NCI-H146 treated with DMSO at 0.1 percent for 48 hours (cell line): Measurements from ENCODE around the gene C3orf70.

Experiments used
- DNase-seq: peaks from one replicate; lab custom pipeline; 2025; ENCODE audit not compliant: unreplicated experiment; lab: John Stamatoyannopoulos, UW

The C3orf70 gene

DNA sequence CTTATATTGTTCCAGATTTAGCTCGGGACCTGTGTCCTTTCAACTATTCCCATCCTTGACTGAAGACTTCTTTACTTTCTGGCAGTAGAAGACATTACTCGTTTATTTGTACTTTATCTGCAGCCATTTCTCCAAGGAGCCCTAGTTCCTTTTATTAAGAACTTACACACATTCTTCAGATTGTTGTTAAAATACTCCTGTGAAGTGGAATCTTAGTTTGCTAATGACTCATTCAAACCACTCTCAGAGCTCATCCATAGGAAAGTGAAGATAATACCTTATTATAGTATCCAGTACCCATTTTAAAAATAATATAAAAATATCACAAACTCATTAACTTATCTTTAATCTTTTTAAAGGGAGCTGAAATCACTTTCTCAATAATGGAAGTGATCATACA is 63.5 kb downstream of the C3orf70 start:
- DNase-seq, result no peak

DNA sequence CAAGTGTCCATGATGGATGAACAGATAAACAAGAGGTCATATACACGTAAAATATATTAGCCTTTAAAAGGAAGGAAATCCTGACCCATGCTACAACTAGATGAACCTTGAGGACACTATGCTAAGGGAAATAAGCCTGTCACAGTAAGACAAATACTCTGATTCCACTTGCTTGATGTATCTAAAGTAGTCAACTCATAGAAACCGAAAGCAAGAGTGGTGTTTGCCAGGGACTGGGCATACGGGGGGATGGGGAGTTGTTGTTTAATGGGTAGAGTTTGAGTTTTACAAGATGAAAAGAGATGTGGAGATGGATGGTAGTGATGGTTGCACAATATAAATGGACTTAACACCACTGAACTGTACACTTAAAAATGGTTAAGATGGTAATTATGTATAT is 65.4 kb downstream of the C3orf70 start:
- no peak for DNase-seq

DNA sequence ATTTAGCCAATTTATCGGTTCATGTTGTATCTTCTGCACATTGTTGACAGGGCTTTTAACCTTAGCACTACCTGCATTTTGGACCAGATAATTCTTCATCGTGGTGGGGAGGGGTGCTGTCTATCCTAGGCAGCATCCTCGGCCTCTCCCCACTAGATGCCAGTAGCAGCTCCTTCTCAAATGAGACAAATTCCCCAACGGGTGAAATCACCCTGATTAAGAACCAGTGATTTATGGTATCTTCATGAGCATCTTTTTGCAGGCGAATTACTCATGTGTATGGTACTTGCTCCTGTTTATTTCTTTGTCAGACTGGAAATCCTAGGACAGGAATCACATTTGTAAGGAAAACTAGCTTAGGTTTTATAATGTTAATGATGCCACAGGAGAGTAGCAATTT is 68.0 kb downstream of the C3orf70 start:
- no peak for DNase-seq

DNA sequence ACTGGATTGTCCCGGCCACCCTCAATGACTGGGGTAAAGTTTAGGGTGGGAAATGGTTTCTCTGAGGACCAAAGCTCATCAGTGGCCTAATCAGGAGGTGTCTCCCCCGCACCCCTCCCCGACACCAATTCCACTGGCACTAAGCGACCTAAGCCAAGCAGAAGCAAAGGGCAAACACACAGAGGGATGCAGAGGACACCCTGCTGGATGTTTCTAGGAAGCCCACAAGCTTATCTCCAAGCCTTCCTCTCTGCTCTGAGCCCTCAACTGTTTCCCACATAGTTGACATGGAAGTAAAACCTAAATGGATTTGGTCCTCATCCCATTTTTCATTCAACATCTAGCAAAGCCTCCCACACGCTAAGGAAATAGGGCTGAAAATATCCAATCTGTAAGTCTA is 68.5 kb downstream of the C3orf70 start:
- no peak for DNase-seq

DNA sequence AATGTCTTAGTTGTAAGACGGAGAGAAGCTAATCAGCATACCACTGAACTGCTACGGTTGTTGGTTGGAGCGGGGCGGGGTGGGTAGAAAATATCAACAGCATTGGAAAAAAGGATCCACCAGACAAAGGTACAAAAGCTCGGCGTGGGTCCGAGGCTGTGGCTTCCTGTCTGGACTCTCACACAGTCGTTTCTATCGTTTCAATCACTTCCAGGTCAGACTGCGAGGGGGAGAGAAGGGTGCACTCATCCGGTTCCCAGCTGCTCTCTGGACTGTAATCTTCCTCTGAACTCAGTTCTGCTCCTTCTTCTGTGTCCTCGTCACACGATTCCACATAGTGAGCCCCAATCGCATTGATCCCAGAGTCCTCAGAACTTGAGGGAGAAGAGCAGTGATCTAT is 70.0 kb downstream of the C3orf70 start:
- no peak for DNase-seq

DNA sequence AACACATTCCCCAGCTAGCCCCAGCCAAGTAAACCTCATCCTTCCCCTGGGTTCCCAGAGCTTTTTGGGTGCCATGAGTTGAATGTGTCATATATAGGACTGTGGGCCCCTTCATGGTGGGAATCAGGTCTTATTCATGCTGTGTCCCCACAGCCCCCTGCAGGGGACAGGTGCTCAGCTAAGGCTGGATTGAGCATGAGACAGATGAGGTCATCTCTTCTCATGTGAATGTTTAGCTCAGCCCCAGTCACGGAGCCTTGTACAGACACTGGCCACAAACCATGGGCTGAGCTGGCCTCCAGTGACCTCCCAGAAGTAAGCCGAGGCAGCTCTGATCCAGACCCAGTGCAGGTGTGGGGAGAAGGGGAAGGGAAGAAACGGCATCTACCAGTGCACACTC is 70.7 kb downstream of the C3orf70 start:
- DNase-seq, result no peak

DNA sequence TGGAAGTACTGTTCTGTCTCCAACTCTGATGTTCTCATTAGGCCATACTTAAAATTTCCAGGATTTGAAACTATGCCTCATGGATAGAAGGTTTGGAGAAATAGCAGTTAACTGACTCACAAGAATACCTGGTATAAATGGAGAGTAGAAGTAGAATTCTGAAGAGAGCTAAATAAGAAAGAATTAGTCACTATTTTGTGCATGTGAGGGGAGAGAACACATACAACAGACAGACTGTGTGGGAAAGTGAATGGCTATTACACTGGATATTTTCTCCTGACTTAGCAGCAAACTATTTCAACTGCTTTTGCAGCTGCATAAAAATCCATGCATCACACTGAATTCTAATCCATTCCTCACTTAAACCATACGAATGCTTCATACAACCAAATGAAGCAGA is 71.3 kb downstream of the C3orf70 start:
- no peak for DNase-seq

DNA sequence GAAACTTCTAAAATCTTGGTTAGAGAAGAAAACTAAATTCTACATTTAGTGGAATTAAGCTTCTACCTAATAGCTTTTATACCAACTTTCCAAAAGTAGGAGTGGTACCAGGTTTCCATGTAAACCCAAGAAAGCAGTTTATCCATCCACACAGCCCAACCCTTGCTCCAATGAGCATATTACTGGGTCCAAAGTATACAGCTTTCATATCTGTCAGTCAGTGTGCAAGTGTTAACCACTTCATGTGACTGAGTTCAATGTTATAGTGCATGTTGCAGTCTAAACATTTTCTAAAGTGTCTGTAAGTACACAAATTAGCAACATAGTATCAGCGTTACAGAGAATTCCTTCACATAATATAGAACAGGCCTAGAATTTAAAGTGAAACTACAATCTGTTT is 73.2 kb downstream of the C3orf70 start:
- no peak for DNase-seq

DNA sequence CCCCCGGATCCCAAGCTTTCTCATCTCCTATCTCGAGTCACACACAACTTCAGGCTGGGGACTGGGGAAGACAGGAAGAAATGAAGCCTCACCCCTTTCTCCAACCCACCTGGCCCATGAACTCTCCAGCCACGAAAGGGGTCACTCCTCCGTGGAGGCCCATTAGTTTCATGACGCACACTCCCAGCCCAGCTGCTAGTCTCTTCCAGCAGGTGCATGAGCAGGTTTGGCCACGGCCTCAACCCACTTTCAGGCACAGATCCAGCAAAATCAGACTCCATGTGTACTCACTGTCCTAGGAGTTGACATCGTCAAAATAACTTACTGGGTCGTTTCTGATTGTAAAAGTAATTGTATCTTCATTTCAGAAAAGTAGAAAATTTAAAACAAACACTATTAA is 76.6 kb downstream of the C3orf70 start:
- no peak for DNase-seq

DNA sequence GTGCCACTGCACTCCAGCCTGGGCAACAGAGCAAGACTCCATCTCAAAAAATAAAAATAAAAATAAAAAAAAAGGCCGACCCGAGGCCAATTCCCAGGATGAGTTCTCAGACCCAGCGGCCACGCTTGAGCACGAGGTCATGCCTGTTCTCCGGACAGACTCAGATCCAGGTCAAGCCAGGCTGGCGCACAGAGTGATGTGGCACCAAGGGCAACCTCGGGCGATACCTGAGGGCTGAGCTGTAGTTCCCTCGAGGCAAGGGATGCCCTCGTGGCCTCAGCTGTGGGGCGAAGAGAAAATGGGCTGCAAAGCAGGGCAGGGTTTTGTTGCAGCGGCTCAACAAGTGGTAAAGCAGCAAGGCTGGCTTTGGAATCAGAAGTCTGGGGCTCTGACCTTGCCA is 77.3 kb downstream of the C3orf70 start:
- no peak for DNase-seq

DNA sequence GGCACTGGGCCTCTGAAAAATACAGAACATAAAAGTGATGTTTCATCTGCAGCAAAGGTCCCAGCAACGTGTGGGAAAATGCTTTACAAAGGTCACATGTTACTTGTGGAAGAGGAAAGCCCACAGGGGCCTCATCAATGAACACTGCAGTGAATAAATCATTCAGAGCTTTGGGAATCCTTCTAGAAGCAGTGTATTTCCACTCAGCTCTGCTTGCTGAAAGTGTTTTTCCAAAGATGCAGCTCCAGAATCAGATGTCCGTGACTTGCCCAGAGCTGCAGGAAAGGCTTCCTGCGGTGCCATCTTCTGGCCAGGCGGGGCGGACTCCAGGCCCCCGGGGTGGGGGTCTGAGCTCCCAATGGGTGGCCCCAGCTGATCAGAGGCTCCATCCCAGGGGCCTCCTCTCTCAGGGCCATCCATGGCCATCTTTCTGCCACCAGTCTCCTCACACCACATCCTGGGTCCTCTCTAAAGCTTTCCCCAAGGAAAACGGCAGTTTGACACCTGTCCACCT is 81.5 kb downstream of the C3orf70 start:
- no peak for DNase-seq

DNA sequence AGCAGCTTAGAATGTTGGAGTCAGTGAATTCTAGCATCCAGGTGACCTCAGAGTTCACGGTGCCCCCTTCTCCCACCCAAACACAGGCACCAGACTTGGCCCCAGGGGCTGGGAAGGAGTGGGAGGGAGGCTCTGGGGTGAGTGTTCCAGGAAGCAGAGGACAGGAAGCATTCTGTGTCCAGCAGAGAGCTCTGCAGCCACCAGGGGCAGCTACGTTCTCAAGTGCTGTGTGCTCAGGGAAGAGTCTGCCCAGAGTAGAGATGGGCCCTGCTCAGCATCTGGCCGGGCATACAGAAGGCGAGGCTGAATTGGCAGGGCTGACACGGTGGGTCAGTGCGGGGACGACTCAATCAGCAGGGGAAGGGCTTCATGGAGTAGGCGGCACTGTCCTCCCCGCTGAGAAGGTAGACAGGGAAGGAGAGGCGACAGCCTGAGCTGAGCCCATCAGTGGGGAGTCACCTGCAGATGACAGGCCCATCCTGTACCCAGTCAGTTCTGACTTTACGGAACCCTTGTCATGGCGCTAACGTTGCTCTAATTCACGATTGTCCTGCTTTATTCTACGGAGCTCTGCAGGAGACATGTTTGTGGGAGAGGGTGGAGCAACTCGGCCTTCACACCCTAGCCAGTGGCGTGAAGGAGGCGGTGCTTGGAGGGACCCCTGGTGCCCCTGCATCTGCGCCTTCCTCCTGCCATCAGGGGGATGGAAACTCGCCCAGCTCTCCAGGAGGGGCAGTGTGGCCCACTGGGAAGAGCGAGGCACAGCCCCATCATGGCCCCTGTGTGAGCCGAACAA is 82.2 kb downstream of the C3orf70 start:
- peak; percentile 46 for DNase-seq

DNA sequence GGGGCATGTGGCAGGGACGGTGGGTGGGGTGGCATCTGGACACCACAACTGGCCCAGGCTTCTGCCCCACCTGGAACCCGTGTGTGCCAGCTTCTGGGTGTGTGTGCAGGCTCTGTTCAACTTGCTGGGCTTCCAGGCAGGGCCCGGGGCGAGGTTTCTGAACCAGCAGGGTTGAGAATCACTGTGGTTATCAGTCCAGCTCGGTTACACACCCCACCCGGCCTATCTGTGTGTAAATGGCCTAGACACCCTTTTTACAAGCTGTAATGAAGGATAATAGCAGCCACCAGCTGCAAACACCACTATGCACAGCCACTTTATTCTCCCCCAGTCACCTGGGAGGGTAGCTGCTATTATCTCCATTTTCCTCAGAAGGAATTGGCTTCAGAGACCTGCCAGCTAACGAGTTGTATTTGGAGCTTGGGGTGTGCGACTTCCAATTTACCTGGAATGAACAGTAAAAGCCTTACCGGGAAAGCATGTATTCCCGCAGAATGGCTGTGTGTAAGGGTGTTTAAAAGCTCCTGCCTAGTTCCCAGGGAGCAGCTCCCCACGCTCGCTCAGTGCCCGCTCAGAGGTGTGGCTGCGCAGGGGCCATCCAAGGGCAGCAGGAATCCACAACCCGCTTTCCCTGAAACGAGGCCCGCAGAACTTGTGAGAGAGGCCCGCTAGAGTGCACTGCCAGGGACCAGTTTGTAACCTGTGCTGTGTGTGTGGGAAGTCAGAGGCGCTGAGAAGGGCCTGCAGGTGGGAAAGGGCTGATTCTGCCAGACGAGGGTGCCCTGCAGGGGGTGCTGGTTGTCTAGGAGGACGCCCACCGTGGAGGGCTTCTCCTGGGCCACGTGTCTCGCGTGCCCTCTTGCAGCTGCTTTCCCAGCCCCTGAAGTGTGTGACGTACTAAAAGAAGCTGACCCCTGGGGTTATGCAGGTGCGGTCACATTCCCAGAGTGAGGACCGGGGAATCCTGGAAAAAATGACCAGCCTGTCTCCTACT is 83.5 kb downstream of the C3orf70 start:
- peak; percentile 28 for DNase-seq

DNA sequence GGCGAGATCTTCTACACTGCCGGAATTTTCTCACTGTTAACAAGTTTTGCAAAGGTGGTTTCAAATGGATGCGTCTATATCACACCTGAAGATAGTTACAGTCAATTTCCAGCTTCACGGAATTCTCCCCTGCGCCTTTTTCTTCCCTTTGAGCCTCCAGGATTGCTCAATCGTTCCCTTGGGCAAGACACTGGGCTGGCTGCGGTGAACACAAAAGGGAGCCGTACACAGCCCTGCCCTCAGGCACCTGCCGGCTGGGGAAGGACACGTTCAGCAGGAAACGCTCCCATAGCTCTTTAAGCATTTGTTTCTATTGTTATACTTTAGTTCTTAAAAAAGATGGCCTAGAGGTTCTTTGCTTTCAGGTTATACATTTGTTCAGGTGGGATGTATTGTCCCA is 85.7 kb downstream of the C3orf70 start:
- DNase-seq, result no peak

DNA sequence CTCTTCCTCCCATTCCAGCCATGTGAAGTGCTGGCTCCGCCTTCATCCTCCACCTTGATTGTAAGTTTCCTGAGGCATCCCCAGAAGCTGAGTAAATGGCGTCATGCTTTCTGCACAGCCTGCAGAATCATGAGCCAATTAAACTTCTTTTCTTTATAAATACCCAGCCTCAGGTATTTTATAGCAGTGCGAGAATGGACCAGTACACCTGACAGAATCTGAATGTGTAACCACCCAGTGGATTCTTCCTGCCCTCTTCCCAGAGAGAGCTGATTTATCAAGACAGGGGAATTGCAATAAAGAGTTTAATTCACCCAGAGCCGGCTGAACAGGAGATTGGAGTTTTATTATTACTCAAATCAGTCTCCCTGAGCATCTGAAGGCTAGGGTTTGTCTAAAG is 86.6 kb downstream of the C3orf70 start:
- DNase-seq, result no peak

DNA sequence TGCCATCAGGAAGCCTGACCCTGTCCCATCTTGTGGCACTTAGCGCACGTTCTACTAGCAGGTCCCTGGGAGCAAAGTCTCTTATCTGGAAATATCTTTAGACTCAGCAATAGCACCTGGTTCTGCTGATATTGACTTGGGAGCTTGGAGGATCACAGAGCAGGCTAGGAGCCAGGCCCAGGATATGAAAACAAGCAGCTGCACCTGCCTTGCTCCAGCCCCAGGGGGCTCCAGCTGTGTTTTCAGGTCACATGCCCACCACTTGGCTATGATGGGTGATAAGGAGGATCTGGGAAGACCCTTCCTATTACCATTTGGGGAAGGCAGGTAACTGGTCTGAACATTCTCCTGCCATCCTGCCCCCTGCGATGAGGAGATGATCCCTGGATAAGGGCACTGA is 87.8 kb downstream of the C3orf70 start:
- DNase-seq, result no peak

DNA sequence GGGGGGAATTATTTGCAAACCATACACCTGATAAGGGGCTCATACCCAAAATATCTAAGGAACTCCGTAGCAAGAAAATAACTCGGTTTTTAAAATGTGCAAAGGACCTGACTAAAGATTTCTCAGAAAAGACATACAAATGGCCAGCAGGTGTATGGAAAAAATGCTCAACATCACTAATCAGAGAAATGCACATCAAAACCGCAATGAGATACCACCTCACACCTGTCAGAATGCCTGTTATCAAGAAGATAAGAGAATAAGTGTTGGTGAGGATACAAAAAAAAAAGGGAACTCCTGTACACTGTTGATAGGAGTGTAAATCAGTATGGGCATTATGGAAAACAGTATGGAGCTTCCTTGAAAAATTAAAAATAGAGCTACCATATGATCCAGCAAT is 89.4 kb downstream of the C3orf70 start:
- no peak for DNase-seq

DNA sequence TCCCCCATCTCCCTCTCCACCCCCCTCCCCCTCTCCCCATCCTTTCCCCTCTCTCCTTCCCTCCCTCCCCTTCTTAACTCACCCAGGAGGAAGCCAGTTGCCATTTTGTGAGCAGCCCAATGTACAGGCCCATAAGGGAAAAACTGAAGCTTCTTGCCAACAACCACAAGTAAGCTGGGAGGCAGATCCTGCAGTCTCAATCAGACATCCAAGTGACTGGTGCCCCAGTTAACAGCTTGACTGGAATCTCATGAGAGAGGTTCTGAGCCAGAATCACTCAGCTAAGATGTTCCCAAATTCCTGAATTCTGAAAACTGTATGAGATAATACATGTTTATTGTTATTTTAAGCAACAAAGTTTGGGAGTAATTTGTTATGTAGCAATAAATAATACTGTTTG is 90.7 kb downstream of the C3orf70 start:
- DNase-seq, result no peak

DNA sequence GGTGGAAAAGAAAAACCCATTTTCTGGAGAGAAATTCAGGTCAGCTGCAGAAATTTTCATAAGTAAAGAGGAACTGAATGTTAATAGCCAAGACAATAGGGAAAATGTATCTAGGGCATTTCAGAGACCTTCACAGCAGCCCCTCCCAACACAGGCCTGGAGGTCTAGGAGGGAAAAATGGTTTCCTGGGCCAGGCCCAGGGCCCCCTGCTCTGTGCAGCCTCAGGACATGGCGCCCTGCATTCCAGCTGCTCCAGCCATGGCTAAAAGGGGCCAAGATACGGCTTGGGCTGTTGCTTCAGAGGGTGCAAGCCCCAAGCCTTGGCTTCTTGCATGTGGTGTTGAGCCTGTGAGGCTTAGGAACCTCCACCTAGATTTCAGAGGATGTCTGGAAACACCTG is 92.2 kb downstream of the C3orf70 start:
- DNase-seq, result no peak

DNA sequence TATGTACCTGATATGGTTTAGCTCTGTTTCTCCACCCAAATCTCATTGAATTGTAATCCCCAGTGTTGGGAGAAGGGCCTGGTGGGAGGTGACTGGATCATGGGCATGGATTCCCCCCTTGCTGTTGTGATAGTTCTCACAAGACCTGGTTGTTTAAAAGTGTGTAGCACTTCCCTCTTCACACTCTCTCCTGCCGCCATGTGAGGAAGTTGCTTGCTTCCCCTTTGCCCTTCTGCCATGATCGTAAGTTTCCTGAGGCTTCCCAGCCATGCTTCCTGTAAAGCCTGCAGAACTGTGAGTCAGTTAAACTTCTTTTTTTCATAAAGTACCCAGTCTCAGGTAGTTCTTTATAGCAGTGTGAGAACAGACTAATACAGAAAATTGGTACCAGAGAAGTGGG is 93.1 kb downstream of the C3orf70 start:
- DNase-seq, result no peak

DNA sequence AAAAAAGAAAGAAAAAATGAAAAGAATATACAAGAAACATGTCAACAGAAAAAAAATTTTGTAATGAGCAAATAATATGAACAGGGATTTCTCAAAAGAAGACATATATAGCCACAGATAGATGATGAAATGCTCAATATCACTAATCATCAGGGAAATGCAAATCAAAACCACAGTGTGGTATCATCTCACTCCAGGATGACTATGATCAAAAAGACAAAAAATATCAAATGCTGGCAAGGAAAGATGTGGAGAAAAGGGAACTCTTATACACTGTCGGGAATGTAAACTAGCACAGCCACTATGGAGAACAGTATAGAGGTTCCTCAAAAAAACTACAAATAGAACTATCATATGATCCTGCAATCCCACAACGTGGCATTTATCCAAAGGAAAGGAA is 94.1 kb downstream of the C3orf70 start:
- no peak for DNase-seq

DNA sequence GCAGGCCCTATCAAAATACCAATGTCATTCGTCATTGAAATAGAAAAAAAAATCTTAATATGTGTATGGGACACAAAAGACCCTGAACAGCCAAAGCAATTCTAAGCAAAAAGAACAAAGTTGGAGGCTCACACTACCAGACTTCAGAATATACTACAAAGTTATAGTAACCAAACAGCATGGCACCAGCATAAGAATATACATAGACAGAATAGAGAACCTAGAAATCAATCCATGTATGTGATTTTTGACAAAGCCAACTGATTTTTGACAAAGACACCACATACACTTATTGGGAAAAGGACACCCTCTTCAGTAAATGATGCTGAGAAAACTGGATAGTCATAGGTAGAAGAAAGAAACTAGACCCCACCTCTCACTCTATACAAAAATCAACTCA is 95.0 kb downstream of the C3orf70 start:
- DNase-seq, result no peak
